Measurements from ENCODE around the gene CLDN2.
A peak's percentile ranks its signal among the peaks of the same experiment; 100 is the strongest.
"Not testable (repeated sequence)": the region's sequence is repeated elsewhere in the genome, so short reads cannot be mapped to it uniquely, and the experiment has no call there.

Gene CLDN2

GRCh38 chrX:106919932-106920452 is at the start of gene CLDN2:
Gene CLDN2, plus strand, starts transcription at chrX:106920402. Its CDS starts 7,827 bp downstream, at chrX:106928229.
- no peak for DNase-seq

GRCh38 chrX:106872796-106873195 is 47.4 kb upstream of the CLDN2 start:
- not testable (repeated sequence) for DNase-seq

GRCh38 chrX:106874075-106874474 is 46.1 kb upstream of the CLDN2 start:
- no peak for DNase-seq

- no peak for DNase-seq
Measured at GRCh38 chrX:106875151-106875550, 45.1 kb upstream of the CLDN2 start.

- DNase-seq: no peak
Measured at GRCh38 chrX:106889468-106889867, 30.7 kb upstream of the CLDN2 start.

- no peak for DNase-seq
Measured at GRCh38 chrX:106891762-106892460, 28.3 kb upstream of the CLDN2 start.

- DNase-seq: peak; percentile 35
Measured at GRCh38 chrX:106894392-106894909, 25.8 kb upstream of the CLDN2 start.

- DNase-seq: no peak
Measured at GRCh38 chrX:106894978-106895452, 25.2 kb upstream of the CLDN2 start.

- no peak for DNase-seq
Measured at GRCh38 chrX:106897259-106897658, 22.9 kb upstream of the CLDN2 start.

- peak; percentile 7 for DNase-seq
Measured at GRCh38 chrX:106898462-106898861, 21.7 kb upstream of the CLDN2 start.

- DNase-seq: no peak
Measured at GRCh38 chrX:106899276-106899675, 20.9 kb upstream of the CLDN2 start.

- DNase-seq: no peak
Measured at GRCh38 chrX:106899841-106900240, 20.4 kb upstream of the CLDN2 start.

GRCh38 chrX:106901341-106901740 is 18.9 kb upstream of the CLDN2 start:
- DNase-seq: no peak

GRCh38 chrX:106901781-106902219 is 18.4 kb upstream of the CLDN2 start:
- no peak for DNase-seq

GRCh38 chrX:106902684-106903083 is 17.5 kb upstream of the CLDN2 start:
- no peak for DNase-seq

GRCh38 chrX:106903291-106903824 is 16.8 kb upstream of the CLDN2 start, which contains the start of gene RIPPLY1:
Gene RIPPLY1, minus strand, starts transcription at chrX:106903341. Its CDS starts 54 bp downstream, at chrX:106903287.
- DNase-seq: no peak

- no peak for DNase-seq
Measured at GRCh38 chrX:106903856-106904528, 16.2 kb upstream of the CLDN2 start.

- no peak for DNase-seq
Measured at GRCh38 chrX:106905064-106905708, 15.0 kb upstream of the CLDN2 start.

GRCh38 chrX:106906361-106906760 is 13.8 kb upstream of the CLDN2 start:
- DNase-seq: no peak

- no peak for DNase-seq
Measured at GRCh38 chrX:106912864-106913263, 7.3 kb upstream of the CLDN2 start.

GRCh38 chrX:106917830-106918500 is 2.2 kb upstream of the CLDN2 start:
- no peak for DNase-seq

GRCh38 chrX:106921637-106922036 is 1.4 kb downstream of the CLDN2 start:
- no peak for DNase-seq
